ENCODE measurements around the gene LRP8.

Gene LRP8

DNA sequence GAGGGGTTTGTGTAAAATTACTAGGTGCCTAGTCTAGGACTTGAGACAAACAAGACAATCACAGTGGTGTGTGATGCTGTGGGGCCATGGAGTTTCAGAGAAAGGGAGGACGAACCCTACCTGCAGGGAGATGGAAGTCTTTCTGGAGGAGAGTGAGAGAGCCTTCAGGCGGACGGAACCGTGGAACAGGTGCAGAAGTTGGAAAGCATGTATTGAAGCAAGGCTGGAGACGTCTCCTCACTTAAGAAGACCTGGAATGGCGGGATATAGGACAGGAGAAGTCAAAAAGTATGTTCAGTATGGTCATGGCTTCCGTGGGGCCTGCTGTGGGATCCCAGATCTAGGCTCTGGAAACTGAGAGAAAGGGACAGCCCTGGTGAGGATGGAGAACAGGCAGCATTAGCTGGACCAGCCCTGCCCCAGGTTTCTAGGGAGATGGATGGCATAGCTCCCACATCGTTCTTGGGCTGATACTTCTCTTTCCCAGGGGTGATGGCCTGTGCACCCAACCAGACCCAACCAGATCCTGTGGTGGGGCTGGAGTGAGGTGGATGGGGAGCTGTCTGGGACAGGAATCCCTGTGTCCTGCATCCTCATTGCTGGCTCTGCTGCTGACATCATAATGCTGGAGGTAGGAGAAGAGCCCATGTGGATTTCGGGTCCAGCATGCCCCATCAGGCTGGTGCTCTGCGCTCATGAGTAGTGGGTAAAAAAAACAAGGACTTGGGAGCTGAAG, 15.0 kb upstream of the LRP8 start:
- no peak for TF ChIP-seq MYC (IDR thresholded peaks at IDR 0.05; ENCODE audit: low read depth, low read length)
- TF ChIP-seq, protein P1, sequence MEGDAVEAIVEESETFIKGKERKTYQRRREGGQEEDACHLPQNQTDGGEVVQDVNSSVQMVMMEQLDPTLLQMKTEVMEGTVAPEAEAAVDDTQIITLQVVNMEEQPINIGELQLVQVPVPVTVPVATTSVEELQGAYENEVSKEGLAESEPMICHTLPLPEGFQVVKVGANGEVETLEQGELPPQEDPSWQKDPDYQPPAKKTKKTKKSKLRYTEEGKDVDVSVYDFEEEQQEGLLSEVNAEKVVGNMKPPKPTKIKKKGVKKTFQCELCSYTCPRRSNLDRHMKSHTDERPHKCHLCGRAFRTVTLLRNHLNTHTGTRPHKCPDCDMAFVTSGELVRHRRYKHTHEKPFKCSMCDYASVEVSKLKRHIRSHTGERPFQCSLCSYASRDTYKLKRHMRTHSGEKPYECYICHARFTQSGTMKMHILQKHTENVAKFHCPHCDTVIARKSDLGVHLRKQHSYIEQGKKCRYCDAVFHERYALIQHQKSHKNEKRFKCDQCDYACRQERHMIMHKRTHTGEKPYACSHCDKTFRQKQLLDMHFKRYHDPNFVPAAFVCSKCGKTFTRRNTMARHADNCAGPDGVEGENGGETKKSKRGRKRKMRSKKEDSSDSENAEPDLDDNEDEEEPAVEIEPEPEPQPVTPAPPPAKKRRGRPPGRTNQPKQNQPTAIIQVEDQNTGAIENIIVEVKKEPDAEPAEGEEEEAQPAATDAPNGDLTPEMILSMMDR (IDR thresholded peaks at IDR 0.05; ENCODE audit: low read depth, low read length): no peak
- no peak for TF ChIP-seq POLR2A (IDR thresholded peaks at IDR 0.05; ENCODE audit: extremely low read depth, insufficient read length)
- TF ChIP-seq, protein P2, sequence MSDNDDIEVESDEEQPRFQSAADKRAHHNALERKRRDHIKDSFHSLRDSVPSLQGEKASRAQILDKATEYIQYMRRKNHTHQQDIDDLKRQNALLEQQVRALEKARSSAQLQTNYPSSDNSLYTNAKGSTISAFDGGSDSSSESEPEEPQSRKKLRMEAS (IDR thresholded peaks at IDR 0.05; ENCODE audit: low read depth, low read length): no peak
- no peak for DNase-seq (ENCODE audit: low read depth)
- H3K4me3 ChIP-seq (ENCODE audit: low read depth, low read length): no peak overlapping the region

DNA sequence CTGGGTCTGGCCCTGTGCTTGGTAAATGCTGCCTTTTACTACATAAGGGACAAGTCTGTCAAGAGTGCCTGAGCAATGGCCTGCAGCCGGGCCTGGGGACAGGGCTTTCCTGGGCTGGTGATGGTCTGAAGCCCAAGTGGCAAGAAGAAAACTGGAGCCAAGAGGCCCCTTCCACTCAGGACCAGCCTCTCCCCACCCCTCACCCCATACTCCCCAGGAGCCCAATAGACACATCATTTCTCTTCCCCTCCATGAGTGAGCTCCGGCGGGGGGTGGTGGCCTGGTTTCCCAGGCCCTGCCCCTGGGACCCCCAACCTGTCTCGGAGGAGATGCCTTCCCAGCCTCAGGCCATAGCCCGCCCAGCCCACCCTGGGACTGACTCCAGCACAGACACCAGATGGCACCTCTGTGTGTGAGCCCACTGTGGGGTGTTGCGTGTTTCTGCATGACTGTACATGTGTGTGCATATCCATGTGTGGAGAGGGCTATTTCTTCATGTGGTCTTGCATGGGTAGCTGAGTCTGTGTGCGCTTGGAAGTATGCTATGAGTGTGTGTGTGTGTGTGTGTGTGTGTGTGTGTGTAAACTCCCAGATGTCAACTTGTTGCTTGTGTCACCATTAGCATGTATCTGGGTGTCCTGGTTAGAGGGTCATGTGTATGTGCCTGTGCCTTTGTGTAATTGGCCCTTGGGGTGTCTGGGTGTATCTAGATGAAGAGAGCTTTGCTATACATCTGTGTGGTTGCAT, 14.3 kb upstream of the LRP8 start:
- H3K4me3 ChIP-seq (ENCODE audit: low read depth, low read length): no peak overlapping the region
- TF ChIP-seq, protein P1 (IDR thresholded peaks at IDR 0.05; ENCODE audit: low read depth, low read length): no peak
- TF ChIP-seq, protein P2 (IDR thresholded peaks at IDR 0.05; ENCODE audit: low read depth, low read length): no peak
- TF ChIP-seq MYC (IDR thresholded peaks at IDR 0.05; ENCODE audit: low read depth, low read length) (no peak), POLR2A (IDR thresholded peaks at IDR 0.05; ENCODE audit: extremely low read depth, insufficient read length) (no peak)
- DNase-seq (ENCODE audit: low read depth): no peak

DNA sequence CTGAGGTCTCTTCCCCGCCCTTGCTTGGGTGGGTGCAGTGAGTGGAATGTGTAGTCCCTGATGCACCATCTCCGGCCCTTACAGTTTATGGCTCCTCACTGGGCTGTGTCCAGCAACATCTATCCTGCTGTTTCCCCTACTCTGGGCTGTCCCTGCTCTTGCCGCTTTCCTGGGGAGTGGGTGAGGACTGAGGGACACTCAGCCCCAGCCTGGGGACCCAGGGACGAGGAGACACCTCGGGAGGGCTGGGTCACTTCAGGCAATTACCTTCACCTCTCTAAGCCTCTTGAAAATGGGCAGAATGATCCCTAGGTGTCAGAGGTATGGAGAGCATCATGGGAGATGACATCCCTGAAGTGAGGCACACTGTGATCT, 13.6 kb upstream of the LRP8 start:
- TF ChIP-seq, protein P2 (IDR thresholded peaks at IDR 0.05; ENCODE audit: low read depth, low read length): no peak
- TF ChIP-seq POLR2A (IDR thresholded peaks at IDR 0.05; ENCODE audit: extremely low read depth, insufficient read length) (no peak), MYC (IDR thresholded peaks at IDR 0.05; ENCODE audit: low read depth, low read length) (no peak)
- TF ChIP-seq, protein P1 (IDR thresholded peaks at IDR 0.05; ENCODE audit: low read depth, low read length): no peak
- DNase-seq (ENCODE audit: low read depth): no peak
- no peak overlapping the region for H3K4me3 ChIP-seq (ENCODE audit: low read depth, low read length)

DNA sequence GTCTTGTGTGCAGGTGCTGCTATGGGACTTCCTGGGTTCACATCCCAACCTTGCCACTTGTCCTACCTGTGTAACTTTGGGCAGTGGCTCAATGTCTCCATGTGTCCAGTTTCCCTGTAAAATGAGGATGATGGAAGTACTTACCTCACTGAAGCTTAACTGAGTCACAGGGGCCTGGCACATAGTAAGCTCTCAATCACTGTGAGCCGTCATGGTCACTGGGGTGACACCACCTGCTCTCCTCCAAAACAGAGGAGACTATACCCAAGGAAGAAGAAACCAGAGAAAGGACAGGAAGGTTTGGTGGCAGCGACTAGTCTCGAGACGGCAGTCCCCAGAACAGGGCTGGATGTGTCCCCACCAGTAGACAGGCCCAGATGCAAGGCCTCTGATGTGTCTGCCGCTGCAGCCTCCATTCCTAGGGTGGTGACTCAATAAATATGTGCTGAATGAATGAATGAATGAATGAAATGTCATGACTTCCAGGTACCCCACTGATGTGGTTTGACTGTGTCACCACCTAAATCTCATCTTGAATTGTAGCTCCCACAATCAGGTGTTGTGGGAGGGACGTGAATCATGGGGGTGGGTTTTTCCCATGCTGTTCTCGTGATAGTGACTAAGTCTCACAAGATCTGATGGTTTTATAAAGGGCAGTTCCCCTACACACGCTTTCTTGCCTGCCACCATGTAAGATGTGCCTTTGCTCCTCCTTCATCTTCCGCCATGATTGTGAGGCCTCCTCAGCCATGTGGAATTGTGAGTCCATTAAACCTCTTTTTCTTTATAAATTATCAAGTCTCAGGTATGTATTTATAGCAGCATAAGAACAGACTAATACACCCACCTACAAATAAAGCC, 13.0 kb upstream of the LRP8 start:
- H3K4me3 ChIP-seq (ENCODE audit: low read depth, low read length): no peak overlapping the region
- TF ChIP-seq MYC (IDR thresholded peaks at IDR 0.05; ENCODE audit: low read depth, low read length) (no peak), POLR2A (IDR thresholded peaks at IDR 0.05; ENCODE audit: extremely low read depth, insufficient read length) (no peak)
- TF ChIP-seq, protein P1 (IDR thresholded peaks at IDR 0.05; ENCODE audit: low read depth, low read length): no peak
- TF ChIP-seq, protein P2 (IDR thresholded peaks at IDR 0.05; ENCODE audit: low read depth, low read length): no peak
- no peak for DNase-seq (ENCODE audit: low read depth)

DNA sequence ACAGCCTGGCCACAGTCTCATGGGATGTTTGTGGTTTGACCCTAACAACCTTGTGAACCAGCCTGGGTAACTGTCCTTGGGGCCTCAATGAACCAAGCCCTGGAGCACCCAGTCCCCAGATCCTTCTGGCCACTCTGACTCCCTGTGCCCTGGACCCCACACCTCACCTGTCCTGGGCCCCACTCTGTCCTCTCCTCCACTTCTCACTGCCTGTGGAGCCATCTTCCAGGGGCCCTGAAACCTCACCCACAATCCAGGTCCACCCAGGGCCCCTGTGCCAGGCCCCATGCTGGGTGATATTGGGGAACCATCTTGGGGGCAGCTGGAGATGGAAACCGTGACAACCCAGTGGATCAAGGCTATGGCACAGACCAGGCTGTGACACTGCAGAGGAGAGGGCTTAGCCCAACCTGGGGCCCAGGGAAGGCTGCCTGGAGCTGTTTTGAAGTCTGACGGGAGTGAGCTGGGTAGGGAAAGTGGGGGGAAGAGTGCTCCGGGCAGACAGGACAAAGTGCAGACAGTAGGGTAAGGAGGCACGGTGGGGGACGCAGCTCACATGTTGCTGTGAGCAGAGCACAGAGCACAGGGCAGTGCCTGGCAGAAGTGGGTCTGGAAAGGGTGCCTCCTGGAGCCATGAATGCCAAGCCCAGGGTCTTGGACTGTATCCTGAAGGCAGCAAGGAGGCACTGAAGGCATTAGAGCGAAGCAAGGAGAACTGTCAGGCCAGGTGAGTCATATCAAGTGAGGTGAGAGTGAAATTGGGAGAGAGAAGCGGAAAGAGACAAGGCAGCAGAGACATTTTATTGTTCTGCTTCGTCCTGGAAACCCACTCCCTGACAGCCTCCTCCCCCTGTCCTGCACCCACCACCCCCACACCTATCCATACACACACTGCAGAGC, 12.1 kb upstream of the LRP8 start:
- H3K4me3 ChIP-seq (ENCODE audit: low read depth, low read length): no peak overlapping the region
- TF ChIP-seq, protein P1 (IDR thresholded peaks at IDR 0.05; ENCODE audit: low read depth, low read length): no peak
- no peak for TF ChIP-seq MYC (IDR thresholded peaks at IDR 0.05; ENCODE audit: low read depth, low read length)
- TF ChIP-seq, protein P2 (IDR thresholded peaks at IDR 0.05; ENCODE audit: low read depth, low read length): no peak
- DNase-seq (ENCODE audit: low read depth): no peak
